Aorta (tissue), 5 donors: ENCODE measurements around the gene CCL13. TPM values are rescaled to one million over a fixed set of nuclear protein-coding genes. Genes with fewer than 3 reads are reported as not detected.

Experiments used
- ATAC-seq: fragments of 200-7000 bp; cut with Tn5 transposase; one replicate; pipeline ENCODE4 v1.9.1; 2022; ENCODE audit warnings: moderate library complexity; ENCODE audit not compliant: low FRiP score
- DNase-seq, 2 donors: peaks; one replicate each; pipeline ENCODE4 v3.0.0-alpha.2; 2020
- H3K27ac ChIP-seq, 2 donors: one replicate each; pipeline ENCODE4 v1.5.1; 2013; ENCODE audit warnings: low read length in 2 of 2, mild to moderate bottlenecking in 2 of 2, moderate library complexity in 2 of 2, control low read depth in 1 of 2, inconsistent platforms in 1 of 2, low read depth in 1 of 2
- H3K27me3 ChIP-seq, 2 donors: one replicate each; pipeline ENCODE4 v1.6.1; 2013; ENCODE audit warnings: control low read depth in 1 of 2, low read length in 1 of 2, mild to moderate bottlenecking in 1 of 2, moderate library complexity in 1 of 2; ENCODE audit not compliant: insufficient read depth in 2 of 2, control insufficient read depth in 1 of 2
- H3K36me3 ChIP-seq, 2 donors: one replicate each; pipeline ENCODE4 v1.6.1; 2013; ENCODE audit warnings: control low read depth in 1 of 2, low read length in 1 of 2, mild to moderate bottlenecking in 1 of 2; ENCODE audit not compliant: insufficient read depth in 2 of 2, control insufficient read depth in 1 of 2
- H3K4me1 ChIP-seq, 2 donors: one replicate each; pipeline ENCODE4 v1.6.1; 2013; ENCODE audit warnings: low read length in 2 of 2, control low read depth in 1 of 2, mild to moderate bottlenecking in 1 of 2, moderate library complexity in 1 of 2; ENCODE audit not compliant: insufficient read depth in 2 of 2, control insufficient read depth in 1 of 2
- H3K4me3 ChIP-seq, 2 donors: one replicate each; pipeline ENCODE4 v1.5.1; 2013; ENCODE audit warnings: low read length in 2 of 2, control low read depth in 1 of 2, mild to moderate bottlenecking in 1 of 2
- H3K9me3 ChIP-seq: one replicate; pipeline ENCODE4 v1.6.1; 2013; ENCODE audit warnings: mild to moderate bottlenecking, low read length; ENCODE audit not compliant: control insufficient read depth
- WGBS, 2 donors: extraction: QIAGEN DNeasy Blood & Tissue Kit; methylation state at CpG; one replicate each; pipeline ENCODE4 v1.1.7; 2013; 5-methylcytosine and 5-hydroxymethylcytosine counted together
- intact Hi-C, 2 donors: fragments of 100-400 bp; cut with DNase I; formaldehyde crosslinking; loops; one replicate each; pipeline versions ENCODE4 v1.14.2 to v1.15.0; 2022
- long read RNA-seq, 2 donors: library from polyadenylated mRNA; unstranded; transcript quantifications; one replicate each; pipeline ENCODE4 v2.0.0, GENCODE V29; 2020 to 2021
- polyA plus RNA-seq, 2 donors: library from polyadenylated mRNA; stranded (reverse); fragments of 200-250 nt; gene quantifications; one replicate each; pipeline ENCODE4 v1.2.3, GENCODE V29; 2013
- total RNA-seq, 2 donors: library from RNA; stranded (reverse); fragmentation: NEBNext Ultra II Directional; extraction: Animal tissue kit (Norgen Biotek cat#: 25700); gene quantifications; one replicate each; pipeline ENCODE4 v1.2.1, GENCODE V29; 2021
- donor health status: healthy with polysubstance abuse.
- donor health status: Bipolar disorder and iron deficiency.
- donor health status: DM: no; HTN: no; CAD: no.
- donor health status: DM: no; HTN: no; CAD: no.
- donor health status: DM: yes; HTN: yes; CAD: no.

The CCL13 gene
- total RNA-seq (10 to 100 TPM in 1 of 2 donors, 1 to 10 TPM in 1; 5.4 to 10.4 TPM), polyA plus RNA-seq (1 to 10 TPM in 1 of 2 donors, not detected in 1; 1.1 TPM)
- long read RNA-seq, donor 1, partial matches to known transcripts: 0 of 1 reads
- long read RNA-seq, donor 1, other reads (novel, unspliced or antisense): 0 of 1 reads
- long read RNA-seq, donor 2, partial matches to known transcripts: 0 of 1 reads
- long read RNA-seq, donor 2, other reads (novel, unspliced or antisense): 0 of 1 reads

- Histone ChIP-seq H3K4me3 (no peak within 1 kb of the TSS), H3K9me3 (no peaks in the 10 kb centered on the region), H3K4me1 (no peaks in the 10 kb centered on the region), H3K27me3 (no peaks in the 10 kb centered on the region), H3K36me3 (no peaks in the 10 kb centered on the region), H3K27ac (no peak within 1 kb of the TSS)
- DNase-seq (peak in 1 of 2 donors; percentile 54), ATAC-seq (no peak)
- intact Hi-C loops: no loop called here
- 91 to 93% methylated on average over 5 of the region's 5 CpGs for WGBS, 2 donors
These were observed at the start of gene CCL13 for GRCh38 chr17:34356194-34356593. Gene CCL13 (plus strand): TSS chr17:34356480. CDS start chr17:34356527, 47 bp downstream.

GRCh38 chr17:34307110-34307509 lies 49.2 kb upstream of the CCL13 start:
- ATAC-seq (no peak), DNase-seq (no peak)
- Histone ChIP-seq H3K4me1 (peaks cover 0 to 1% of the 10 kb centered on the region in 2 donors), H3K27ac (no peak overlapping the region), H3K36me3 (no peaks in the 10 kb centered on the region), H3K4me3 (no peak overlapping the region), H3K9me3 (no peaks in the 10 kb centered on the region), H3K27me3 (no peaks in the 10 kb centered on the region)
- 19 to 37% methylated on average over 3 of the region's 3 CpGs for WGBS, 2 donors
- intact Hi-C loops: loop anchor here (2.0 to 5.0 kb wide), 3 partner anchors 60 to 106 kb away; no protein-coding TSS in a partner anchor

- ATAC-seq: no peak
- no peak overlapping the region for H3K4me3 ChIP-seq
- no peaks in the 10 kb centered on the region for H3K9me3 ChIP-seq
- H3K27ac ChIP-seq: no peak overlapping the region
- H3K27me3 ChIP-seq: no peaks in the 10 kb centered on the region
- peaks cover 0 to 1% of the 10 kb centered on the region in 2 donors for H3K4me1 ChIP-seq
- DNase-seq: no peak
- intact Hi-C loops: loop anchor here (1.0 to 5.0 kb wide), 3 partner anchors 53 to 106 kb away; no protein-coding TSS in a partner anchor
- H3K36me3 ChIP-seq: no peaks in the 10 kb centered on the region
These were observed 47.9 kb upstream of the CCL13 start for GRCh38 chr17:34308371-34308770.

GRCh38 chr17:34311291-34311690 lies 45.0 kb upstream of the CCL13 start:
- H3K4me3 ChIP-seq: no peak overlapping the region
- no peaks in the 10 kb centered on the region for H3K9me3 ChIP-seq
- no peaks in the 10 kb centered on the region for H3K27me3 ChIP-seq
- intact Hi-C loops: no loop called here
- no peak for DNase-seq
- WGBS, 2 donors: 65 to 75% methylated on average over 7 of the region's 7 CpGs
- no peaks in the 10 kb centered on the region for H3K36me3 ChIP-seq
- no peak for ATAC-seq
- peaks cover 0 to 1% of the 10 kb centered on the region in 2 donors for H3K4me1 ChIP-seq
- H3K27ac ChIP-seq: no peak overlapping the region

GRCh38 chr17:34312080-34312479 lies 44.2 kb upstream of the CCL13 start:
- Histone ChIP-seq H3K4me3 (no peak overlapping the region), H3K27me3 (no peaks in the 10 kb centered on the region), H3K4me1 (no peaks in the 10 kb centered on the region), H3K36me3 (no peaks in the 10 kb centered on the region), H3K27ac (no peak overlapping the region), H3K9me3 (no peaks in the 10 kb centered on the region)
- WGBS, 2 donors: 45 to 48% methylated on average over 5 of the region's 5 CpGs
- intact Hi-C loops: no loop called here
- no peak for ATAC-seq
- DNase-seq: no peak

- Histone ChIP-seq H3K27me3 (no peaks in the 10 kb centered on the region), H3K9me3 (no peaks in the 10 kb centered on the region), H3K27ac (no peak overlapping the region), H3K4me1 (no peaks in the 10 kb centered on the region), H3K36me3 (no peaks in the 10 kb centered on the region), H3K4me3 (no peak overlapping the region)
- DNase-seq (no peak), ATAC-seq (no peak)
- WGBS, 2 donors: 92 to 96% methylated on average over 4 of the region's 4 CpGs
- intact Hi-C loops: no loop called here
These were observed 43.1 kb upstream of the CCL13 start for GRCh38 chr17:34313164-34313563.

GRCh38 chr17:34314279-34314678 lies 42.0 kb upstream of the CCL13 start:
- Histone ChIP-seq H3K4me1 (no peaks in the 10 kb centered on the region), H3K4me3 (no peak overlapping the region), H3K9me3 (no peaks in the 10 kb centered on the region), H3K27me3 (no peaks in the 10 kb centered on the region), H3K27ac (peak overlapping the region in 1 of 2 donors; percentile 59), H3K36me3 (no peaks in the 10 kb centered on the region)
- intact Hi-C loops: no loop called here
- DNase-seq (peak in 1 of 2 donors; percentile 50), ATAC-seq (peak; percentile 69)
- WGBS, 2 donors: 1 to 3% methylated on average over 4 of the region's 4 CpGs

- no peak overlapping the region for H3K27ac ChIP-seq
- intact Hi-C loops: no loop called here
- ATAC-seq (no peak), DNase-seq (no peak)
- no peak overlapping the region for H3K4me3 ChIP-seq
- H3K27me3 ChIP-seq: no peaks in the 10 kb centered on the region
- H3K9me3 ChIP-seq: no peaks in the 10 kb centered on the region
- H3K36me3 ChIP-seq: no peaks in the 10 kb centered on the region
- peaks cover 0 to 4% of the 10 kb centered on the region in 2 donors for H3K4me1 ChIP-seq
- 74 to 88% methylated on average over 3 of the region's 3 CpGs for WGBS, 2 donors
These were observed 37.8 kb upstream of the CCL13 start for GRCh38 chr17:34318474-34318873.

- Histone ChIP-seq H3K27me3 (no peaks in the 10 kb centered on the region), H3K27ac (no peak within 1 kb of the TSS), H3K4me3 (no peak within 1 kb of the TSS), H3K9me3 (no peaks in the 10 kb centered on the region), H3K4me1 (peaks cover 0 to 4% of the 10 kb centered on the region in 2 donors), H3K36me3 (no peaks in the 10 kb centered on the region)
- ATAC-seq: peak; percentile 52
- no peak for DNase-seq
- 33 to 42% methylated on average over 2 of the region's 2 CpGs for WGBS, 2 donors
- intact Hi-C loops: no loop called here
These were observed 37.2 kb upstream of the CCL13 start, which contains the start of gene CCL8 for GRCh38 chr17:34319039-34319483. Gene CCL8 (plus strand): TSS chr17:34319435. CDS start chr17:34319502, 67 bp downstream.
